Measurements from ENCODE around the gene TMEM161B.
"Not testable (repeated sequence)": the region's sequence is repeated elsewhere in the genome, so short reads cannot be mapped to it uniquely, and the experiment has no call there.

TMEM161B gene

DNA sequence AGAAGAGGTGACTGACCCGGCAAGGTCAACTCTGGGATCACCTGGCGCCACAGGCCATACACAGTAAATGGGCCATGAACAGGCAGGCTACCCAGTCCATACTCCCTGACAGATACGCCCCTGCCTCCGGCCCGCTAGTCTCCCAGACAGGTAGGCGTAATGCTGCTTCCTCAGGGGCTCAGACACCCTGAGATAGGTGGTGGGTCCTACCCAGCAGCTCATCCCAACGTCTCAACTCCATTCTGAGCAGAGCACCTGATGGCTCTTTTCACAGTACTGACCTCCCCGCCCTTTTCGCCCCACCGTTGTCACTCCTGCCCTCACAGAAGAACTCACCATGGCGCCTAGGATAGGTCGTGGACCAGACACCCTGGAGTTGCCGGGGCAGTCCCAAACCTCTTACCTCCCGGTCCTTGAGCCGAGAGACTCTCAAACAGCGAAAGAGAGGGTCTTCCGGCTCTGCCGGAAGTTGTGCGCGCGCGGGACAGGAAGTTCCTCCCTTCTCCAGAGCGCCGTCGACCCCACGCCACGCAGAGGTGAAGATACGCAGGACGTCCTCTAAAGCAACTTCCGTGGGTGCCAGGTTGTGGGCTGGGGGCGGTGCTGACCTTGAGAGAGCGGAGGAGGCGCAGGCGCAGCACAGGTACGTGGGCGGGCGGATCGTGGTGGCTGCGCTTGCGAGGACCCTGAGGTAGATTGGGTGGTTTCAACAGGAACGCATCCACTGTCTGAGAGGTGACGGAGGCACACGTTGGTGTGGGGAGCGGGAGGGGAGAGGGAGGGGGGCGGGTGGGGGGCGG is at the start of gene TMEM161B:
Gene TMEM161B, minus strand, starts transcription at position 461 of the 800 bp plus-strand sequence. Its CDS starts 122 bp downstream, at position 339.
- peak; percentile 95 for DNase-seq

DNA sequence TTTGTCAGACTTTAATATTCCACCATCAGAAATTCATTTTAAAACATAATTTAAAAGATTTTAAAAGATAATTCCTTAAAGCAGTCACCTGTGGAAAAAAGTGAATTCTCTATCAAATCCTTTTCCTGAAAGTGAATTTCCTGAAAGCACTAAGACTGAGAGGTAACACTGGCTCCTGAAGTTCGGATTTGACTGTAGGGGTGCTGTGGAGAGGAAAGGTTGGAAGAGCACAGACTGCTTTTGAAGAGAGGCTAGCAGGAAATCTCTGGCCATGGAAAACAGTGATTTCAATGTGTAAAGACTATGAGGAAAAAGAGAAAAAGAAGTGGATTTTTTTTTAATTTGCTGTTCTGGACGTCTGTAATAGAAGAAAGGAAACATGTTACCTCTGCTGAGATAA is 35.7 kb upstream of the TMEM161B start:
- DNase-seq, result no peak

DNA sequence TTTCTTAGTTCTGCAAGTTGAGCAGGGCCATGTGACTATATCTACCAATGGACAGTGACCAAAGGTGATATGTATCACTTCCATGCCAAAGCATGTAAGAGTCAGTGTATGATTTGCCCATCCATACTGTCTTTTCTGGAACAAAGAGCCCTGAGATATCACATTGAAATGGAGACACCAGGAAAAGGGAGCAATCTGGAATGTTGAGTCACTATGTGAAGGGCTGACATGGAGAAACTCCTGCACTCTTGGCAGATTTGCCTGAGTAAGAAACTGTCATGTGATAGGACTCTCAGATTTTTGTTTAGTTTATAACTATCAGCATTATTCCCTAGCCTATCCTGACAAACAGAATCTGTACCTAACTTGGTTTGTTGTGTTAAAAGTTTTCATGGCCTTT is 29.8 kb upstream of the TMEM161B start:
- no peak for DNase-seq

DNA sequence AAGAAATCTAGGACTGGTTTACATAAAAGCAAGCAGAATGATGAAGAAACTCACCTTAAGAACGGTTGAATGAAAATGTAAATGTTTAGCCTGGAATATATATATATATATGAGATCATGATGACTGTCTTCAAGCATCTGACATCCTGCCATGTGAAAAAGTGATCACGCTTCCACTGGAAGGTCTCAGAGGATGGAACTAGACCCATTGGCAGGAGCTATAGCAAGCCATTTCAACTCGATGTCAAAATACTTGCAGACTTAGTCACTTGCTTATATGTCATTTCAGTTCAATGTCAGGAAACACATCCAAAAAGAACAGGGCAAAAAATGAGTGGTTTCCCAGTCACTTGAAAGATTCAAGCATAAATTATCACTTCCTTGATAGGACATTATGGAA is 22.2 kb upstream of the TMEM161B start:
- DNase-seq, result no peak

DNA sequence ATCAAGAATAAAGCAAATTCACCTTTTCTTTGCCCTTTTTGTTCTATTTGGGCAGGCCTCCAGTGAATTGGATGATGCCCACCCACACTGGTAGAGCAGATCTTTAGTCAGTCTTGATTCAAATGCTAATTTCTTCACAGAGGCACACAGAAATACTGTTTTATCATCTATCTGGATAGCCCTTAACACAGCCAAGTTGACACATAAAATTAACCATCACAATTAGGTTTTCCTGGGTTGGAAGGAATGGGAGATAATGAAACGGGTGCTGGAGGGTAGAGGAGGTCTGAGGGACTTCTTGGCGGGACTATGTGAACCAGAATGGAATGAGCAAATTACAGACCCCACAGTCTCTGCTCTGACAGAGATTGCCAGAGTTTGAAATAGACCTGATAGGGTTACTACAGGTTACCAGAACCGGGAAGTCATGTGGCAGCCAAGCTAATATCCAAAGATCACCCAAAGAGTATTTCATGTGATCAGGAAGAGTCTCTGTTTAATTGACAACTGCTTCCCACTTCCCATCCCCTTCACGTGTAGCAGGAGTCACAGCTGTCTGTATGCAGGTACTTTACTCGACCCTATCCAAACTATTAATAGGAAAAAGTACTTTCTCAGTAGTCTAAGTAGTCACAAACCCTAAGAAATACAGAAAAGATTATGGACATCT is 20.0 kb upstream of the TMEM161B start:
- DNase-seq, result no peak

DNA sequence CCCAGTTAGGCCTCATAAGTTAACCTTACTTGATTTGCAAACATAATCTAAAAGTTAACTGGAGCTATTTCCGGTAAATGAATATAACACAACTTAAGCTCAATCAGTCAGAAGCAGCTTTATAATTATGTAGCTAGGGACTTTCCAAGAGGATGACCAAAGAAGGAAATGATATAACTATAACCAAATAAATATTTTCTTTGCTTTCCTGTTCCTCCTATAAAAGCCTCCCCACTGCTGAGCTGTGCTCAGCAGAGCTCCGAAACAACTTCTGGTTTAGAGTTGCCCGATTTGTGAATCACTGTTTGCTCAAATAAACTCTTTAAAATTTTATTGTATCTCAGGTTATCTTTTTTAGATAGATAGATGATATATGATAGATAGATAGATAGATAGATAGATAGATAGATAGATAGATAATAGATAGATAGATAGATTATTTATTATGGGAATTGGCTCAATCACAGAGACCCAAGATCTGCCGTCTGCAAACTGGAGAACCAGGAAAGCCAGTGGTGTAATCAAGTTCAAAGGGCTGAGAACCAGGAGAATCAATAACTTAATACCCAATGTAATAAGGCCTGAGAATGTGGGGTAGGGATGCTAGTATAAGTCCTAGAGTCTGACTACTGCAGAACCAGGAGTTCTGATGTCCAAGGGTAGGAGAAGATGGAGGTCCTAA is 19.3 kb upstream of the TMEM161B start:
- DNase-seq, result no peak

DNA sequence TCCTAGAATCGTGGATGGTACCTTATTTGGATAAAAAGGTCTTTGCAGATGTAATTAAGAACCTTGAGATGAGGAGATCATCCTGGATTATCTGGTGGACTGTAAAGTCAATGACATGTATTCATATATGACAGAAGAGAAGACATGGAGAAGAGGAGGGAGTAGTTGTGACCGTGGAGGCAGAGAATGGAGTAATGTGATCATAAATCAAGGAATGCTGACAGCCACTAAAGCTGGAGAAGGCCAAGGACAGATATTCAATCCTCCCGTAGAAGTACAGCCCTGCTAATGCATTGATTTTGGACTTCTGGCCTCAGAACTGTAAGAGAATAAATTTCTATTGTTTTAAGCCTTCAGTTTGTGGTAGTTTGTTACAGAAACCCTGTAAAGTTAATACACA is 18.7 kb upstream of the TMEM161B start:
- no peak for DNase-seq

DNA sequence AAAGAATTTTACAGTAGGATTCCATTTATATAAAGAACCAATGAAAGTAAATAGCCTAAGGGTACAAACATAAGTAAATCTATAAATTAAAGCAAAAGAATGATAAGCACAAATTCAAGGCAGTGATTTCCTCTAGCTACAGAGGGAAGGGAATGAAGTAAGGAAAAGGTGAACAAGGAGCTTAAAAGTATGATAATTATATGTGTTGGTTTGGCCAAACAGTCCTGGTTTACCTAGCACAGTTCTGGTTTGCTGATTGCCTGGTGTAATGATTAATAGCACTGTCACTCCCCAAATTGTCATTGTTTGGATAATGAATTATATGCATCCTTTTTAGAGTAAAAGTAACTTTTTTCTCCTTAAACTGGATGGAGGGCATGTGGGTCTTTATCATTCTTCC is 15.0 kb upstream of the TMEM161B start:
- no peak for DNase-seq

DNA sequence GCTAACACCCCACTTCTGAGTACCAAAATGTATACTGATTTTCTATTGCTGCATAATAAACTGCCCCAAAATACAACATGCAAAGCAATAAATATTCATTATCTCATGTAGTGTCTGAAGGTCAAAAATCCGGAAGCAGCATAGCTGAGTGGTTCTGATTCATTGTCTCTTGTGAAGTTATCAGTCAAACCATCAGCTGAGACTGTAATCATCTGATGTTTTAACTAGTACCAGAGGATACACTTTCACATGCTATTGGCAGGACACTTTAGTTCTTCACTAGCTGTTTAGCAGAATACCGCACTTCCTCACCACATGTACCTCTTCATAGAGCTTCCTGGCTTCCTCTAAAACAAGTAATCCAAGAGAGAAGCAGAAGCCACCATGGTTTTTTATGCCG is 12.7 kb upstream of the TMEM161B start:
- DNase-seq, result no peak

DNA sequence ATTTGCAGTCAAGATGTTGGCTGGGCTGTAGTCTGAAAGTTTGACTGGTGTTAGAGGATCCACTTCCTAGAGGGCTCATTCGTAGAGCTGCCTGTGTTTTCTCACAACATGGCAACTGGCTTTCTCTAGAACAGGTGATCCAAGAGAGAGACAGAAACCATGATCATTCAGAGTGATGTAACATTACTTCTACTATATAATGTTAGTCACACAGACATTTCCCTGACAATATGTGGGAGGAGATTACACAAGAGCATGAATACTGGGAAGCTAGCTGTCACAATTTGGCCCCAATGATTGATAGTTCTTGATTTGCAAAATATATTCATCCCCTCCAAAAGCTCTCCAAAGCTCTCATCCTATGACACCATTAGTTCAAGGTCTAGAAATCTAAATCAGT is 10.9 kb upstream of the TMEM161B start:
- DNase-seq, result no peak

DNA sequence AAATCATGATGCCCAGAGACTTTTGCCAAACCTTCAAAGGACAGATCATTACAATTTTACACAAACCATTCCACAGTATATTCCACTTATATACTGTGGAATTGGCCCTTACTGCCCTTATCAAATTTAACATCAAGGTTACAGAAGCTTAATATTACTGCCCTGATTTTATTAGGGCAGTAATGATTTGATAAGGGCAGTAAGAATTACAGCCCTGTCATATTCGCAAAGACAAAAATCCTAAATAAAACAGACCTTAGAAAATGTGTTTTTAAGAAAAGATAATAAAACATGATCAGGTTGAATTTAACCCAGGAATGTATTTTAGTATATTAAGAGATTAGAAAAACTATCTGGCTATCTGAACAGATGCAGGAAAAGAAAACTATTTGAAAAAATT is 7.7 kb upstream of the TMEM161B start:
- no peak for DNase-seq

DNA sequence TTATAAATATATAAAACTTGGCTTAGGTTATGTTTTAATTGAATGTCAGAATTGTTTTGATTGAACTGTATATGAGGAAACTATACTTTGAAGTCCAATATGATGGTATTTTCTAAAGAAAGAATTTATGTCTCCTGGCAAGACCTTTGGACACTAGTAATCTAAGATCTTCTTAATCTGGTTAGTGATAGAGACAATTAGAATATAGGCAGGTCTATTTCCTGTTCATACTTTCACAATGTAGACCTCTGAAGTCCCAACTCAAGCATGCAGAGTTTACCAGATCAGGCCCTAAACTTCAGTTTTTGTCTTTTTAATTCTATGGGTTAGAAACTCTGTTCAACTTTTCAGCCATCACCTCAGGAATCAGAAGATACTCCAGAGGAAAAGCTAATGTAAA is 6.9 kb upstream of the TMEM161B start:
- DNase-seq, result no peak

DNA sequence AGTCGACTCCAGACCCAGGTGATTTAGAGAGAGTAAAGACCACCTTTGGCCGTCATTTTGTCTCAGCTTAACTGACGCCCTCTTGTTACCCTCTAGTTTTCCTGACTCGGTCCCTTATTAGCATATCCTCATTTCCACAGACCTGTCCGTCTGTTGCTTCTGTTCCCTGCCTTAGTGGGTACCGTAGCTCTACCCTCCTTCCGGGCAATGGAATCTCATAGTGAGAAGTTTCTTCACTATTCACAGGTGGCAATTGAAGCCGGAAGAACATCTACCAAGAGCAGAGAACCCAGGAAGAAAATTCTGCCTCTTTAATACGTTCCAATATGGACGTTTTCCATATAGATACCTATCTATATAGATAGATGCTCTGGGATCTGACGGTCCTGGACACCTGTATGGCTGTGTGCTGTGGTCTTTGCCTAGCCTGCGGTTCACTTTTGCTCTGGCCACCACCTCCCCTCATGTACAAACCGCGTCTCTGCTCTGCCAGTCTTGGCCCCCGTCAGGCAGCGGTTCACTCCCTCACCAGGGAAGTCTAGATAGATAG is 652 bp upstream of the TMEM161B start:
- peak; percentile 29 for DNase-seq

DNA sequence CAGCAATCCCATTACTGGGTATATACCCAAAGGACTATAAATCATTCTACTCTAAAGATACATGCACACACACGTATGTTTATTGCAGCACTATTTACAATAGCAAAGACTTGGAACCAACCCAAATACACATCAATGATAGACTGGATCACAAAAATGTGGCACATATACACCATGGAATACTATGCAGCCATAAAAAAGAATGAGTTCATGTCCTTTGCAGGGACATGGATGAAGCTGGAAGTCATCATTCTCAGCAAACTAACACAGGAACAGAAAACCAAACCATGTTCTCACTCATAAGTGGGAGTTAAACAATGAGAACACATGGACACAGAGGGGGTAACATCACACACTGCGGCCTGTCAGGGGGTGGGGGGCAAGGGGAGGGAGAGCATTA is 4.1 kb downstream of the TMEM161B start:
- DNase-seq, result not testable (repeated sequence)

DNA sequence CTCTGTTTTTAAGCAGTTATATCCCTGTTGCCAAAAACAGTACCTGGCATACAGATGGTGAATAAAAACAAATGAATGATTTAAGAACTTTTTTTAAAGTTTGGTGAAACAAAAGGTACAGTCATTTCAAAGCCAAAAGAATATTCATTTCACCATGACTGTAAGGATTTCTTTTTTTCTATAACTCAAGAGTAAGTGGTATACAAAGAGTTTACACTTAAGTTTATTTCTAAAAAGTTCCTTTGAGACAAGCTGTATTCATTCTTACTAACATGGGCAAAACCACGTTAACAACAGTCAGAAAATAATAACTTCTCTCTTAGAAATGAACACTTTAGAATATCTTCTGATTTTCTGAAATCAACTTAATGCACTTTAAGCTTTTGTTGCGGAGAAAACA is 5.3 kb downstream of the TMEM161B start:
- no peak for DNase-seq

DNA sequence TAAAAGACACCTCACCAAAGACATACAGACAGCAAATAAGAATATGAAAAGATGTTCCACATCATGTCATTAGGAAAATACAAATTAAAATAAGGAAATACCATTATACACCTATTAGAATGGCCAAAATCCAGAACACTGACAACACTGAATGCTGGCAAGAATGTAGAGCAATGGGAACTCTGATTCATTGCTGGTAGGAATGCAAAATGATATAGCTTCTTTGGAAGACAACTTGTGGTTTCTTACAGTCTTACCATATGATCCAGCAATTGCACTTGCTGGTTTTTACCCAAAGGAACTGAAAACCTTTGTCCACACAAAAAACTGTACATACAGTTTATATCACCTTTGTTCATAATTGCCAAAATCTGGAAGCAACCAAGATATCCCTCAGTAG is 6.5 kb downstream of the TMEM161B start:
- DNase-seq, result no peak

DNA sequence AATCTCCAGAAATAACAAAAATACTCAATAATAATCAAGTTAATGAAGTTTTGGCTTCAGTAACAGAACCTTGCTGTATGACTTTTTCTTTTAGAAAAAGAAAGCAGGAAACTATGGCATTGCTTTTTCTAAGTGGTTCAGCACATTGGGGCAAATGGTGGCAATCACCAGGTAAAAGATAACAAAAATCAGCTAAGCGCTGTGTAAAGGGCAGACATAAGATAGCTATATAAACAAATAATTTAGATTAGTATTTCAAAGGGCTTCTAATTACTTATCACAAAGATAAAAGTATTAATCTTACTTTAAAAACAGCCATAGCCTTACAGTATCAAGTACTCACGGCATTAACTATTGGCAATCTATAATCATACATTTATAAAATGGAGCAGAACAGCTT is 10.0 kb downstream of the TMEM161B start:
- no peak for DNase-seq

DNA sequence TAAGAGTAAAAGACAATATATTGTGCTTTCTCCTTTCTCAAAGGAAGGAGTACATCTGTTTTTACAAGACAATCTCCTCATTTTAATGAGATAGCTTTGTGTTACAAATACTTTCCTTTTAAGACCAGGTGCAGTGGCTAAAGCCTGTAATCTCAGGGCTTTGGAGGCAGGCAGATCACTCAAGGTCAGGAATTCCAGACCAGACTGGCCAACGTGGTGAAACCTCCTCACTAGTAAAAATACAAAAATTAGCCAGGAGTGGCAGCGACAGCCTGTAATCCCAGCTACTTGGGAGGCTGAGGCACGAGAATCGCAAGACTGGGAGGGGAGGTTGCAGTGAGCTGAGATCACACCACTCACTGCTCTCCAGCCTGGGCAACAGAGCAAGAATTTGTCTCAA is 11.8 kb downstream of the TMEM161B start:
- DNase-seq, result no peak

DNA sequence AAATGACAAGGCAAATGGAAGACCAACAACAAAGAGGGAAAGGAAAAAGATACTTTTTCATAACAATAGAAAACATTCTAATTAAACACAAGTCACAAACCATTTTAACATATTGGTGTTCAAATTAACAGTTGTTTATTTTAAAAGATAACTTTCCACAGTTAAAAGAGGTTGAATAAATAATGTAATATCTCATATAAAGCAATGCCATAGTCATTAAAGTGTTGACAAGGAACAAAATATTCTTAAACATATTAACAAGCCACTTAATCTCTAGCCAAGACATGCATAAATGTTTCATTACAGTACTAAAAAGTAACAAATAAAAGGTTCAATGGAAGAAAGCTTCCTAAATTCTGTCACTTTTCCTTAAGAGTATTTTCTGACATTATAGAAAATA is 12.6 kb downstream of the TMEM161B start:
- no peak for DNase-seq

DNA sequence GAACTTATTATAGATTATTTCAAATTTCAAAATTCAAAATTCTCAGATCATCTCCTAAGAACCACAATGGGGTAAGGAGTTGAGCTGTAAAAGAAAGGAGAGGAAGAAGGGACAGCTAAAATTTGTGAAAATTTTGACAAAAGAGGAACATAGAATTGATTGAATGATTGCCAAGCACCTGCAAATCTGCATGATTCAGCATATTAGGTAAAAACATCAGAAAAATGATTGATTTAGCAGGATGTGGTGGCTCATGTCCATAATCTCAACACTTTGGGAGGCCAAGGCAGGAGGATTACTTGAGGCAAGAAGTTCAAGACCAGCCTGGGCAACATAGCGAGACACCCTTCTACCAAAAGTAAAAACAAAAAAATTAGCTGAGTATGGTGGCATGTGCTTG is 14.3 kb downstream of the TMEM161B start:
- no peak for DNase-seq

DNA sequence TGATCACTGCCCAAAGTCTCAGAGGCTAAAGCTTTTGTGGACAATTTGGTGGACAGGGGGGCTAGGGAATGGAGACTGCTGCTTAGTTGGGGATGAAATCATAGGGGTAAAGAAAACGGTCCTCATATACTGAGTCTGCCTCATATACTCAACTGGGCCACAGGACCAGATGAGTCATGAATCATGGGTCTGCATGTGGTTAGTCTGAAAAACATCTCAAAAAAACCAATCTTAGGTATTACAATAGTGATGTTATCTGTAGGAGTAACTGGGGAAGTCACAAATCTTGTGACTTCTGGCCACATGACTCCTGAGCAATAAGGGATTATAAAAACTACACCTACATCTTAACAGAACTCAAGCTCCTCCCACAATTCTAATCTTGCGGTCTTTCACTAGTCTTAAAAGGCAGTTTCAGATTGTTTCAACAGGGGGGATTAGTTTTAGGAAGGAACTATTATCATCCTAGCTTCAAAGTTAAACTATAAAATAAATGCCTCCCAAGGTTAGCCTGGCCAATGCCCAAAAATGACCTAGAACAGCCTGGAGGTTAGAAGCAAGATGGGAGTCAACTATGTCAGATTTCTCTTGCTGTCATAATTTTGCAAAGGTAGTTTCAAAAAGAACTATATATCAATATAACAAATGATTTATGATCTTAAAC is 17.5 kb downstream of the TMEM161B start:
- DNase-seq, result peak; percentile 54

DNA sequence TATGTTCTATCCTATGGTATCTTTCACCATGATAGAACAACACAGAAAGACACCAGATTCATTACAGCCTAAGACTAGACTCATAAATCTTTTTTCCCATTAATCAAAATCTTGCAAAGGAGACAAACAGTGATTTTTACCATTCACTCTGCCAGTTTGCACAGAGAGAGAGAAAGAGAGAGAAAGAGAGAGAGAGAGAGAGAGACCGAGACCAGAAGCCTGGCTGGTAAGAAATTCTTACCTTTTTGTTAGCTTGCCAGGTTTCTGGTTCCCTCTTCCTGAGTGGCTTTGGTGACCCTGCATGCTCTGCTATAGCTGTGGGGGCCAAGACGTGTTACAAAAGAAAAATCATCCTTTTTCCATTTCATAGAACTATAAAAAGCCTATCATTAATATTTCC is 18.6 kb downstream of the TMEM161B start:
- no peak for DNase-seq
